Activated CD4-positive, alpha-beta T cell treated with anti-CD3 and anti-CD28 coated beads, Interleukin-10, Interleukin-2, amounts not matched to agents 100 ng/mL and 50 ng/mL, durations not matched to agents 16 hours and 8 hours (primary cell): Measurements from ENCODE around the gene SDK1.

ENCODE experiments used
- DNase-seq: peaks from one replicate; pipeline ENCODE4 v3.0.0-alpha.2; 2020

Gene SDK1

DNA sequence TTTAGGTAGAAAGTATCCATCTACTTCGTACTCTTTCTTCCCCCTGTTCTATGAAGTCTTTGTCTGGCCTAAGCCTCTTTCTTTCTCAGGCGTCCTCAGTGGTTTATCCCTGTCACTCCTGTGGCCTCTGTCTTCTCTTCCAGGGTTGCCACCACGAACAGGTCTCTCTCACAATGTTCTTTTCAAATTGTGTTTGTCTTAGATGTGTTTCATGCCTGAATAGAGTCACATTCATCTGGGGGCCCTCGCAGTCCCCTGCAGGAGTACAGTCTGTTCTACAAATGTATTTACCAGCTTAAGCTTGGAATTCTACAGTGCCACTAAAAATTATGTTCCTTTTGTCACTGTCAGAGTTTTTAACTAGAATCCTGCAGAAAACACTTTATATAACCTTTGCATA is 700.7 kb downstream of the SDK1 start:
- no peak for DNase-seq

GRCh38 chr7:4003503-4003902 is 702.5 kb downstream of the SDK1 start:
- no peak for DNase-seq

DNA sequence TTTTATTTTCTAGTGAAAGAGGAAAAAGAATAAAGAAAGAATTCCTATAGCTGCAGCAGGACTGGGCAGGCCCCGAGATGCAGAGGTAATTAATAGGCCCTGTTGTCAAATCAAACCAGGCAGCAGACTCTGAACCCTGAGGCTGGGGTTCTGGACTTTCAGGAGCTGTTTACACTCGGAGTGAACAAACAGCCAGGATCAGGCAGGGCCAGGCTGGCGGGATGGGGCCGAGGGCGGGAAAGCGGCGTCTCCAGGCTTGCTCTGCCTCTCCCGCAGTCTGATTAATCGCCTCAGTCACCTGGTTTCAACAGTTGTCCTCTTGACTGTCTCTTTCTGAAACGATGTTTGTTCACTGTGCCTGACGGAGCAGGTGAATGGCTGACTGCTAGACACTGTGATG is 705.6 kb downstream of the SDK1 start:
- DNase-seq = no peak

DNA sequence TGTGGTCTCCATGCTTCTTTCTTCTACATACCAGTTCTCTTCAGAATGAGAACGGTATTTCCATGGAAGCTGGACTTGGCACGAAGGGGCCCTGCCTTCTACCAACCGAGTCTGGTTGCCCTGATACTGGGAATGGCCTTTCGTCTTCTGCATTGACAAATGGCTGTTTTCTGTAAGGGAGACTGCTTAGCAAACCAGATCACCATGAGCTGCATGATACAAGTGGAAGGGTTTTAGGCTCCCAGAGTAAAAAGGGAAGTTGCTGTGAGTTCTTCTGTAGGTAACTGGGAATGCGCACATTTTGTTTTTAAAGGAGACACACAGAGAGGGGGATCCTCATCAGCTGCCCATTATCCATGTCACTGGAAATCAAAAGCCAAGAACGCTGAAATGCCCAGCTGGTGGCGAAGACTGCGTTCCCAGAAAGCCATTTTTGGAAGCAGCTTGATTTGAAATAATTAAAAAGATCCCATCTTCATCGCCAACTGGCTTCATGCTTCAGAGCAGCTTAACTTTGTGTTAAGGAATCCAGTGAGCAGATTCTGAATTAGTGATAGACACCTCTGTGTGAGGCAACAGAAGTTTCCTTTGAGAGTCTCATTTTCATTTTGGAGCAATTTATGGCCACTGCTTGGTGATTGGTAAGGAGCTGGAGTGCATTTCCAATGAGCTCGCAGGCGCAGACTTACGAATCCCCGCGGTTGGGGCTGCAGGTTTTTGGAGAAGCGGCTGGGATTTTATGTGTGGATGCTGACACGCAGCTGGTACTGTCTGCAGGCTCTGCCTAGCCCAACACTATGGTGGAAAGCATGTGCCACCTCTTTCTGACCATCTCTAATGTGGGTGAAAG is 708.4 kb downstream of the SDK1 start:
- no peak for DNase-seq

- no peak for DNase-seq
Observed at GRCh38 chr7:4010061-4010605, 709.1 kb downstream of the SDK1 start.

- no peak for DNase-seq
Observed at GRCh38 chr7:4010923-4011656, 710.0 kb downstream of the SDK1 start.

- DNase-seq = no peak
Observed at GRCh38 chr7:4013793-4014192, 712.7 kb downstream of the SDK1 start.

DNA sequence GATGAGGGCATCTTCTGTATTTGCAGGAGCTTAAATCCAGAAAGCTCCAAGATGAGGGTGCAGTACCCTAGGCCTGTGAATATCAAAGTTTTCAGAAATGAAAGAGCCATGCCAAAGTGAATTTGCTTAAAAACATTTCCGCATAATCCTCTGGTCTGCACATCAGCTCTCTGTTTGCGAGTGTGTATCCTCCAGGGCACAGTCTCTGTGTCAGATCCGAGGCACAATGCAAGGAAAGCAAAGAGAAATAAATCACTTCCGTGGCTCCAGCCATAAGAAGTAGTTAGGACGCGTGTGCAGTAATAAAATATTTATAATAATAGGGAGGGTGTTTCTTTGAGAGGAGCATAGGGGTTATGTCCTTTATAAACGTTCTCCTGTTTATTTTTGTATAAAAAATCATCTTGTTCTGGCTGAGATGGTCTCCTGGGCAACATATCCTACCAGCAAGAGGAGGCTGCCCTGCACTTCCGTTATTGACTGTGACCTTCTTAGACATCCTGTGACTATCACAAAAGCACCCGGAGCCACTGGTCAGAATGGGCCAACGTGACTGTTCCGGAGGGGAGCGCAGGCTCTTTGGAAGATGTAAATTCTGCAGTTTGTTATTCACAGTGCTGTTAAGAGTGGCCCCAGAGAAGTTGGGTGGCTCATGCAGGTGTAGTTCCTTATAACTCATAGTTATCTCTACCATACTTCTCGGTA is 713.4 kb downstream of the SDK1 start:
- no peak for DNase-seq

DNA sequence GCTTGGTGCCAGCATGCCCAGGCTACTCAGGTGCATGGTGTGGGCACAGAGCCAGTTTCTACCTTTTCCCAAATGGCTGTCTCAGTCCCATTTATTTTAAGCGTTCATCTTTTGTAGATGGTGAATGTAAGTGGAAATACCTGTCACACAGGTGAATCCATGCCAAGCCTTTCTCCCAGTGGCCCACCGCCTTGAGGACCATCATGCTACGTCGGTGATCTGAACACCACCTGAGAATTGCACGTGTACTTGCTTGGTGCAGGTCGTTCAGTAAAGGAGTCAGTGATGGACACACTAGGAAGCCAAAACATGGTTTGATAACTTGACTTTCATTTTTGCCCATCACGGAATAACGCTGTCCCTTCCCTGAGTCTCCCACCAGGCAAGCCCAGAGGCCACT is 714.3 kb downstream of the SDK1 start:
- no peak for DNase-seq

GRCh38 chr7:4015996-4016395 is 714.9 kb downstream of the SDK1 start:
- no peak for DNase-seq

- no peak for DNase-seq
Observed at GRCh38 chr7:4017081-4017480, 716.0 kb downstream of the SDK1 start.

DNA sequence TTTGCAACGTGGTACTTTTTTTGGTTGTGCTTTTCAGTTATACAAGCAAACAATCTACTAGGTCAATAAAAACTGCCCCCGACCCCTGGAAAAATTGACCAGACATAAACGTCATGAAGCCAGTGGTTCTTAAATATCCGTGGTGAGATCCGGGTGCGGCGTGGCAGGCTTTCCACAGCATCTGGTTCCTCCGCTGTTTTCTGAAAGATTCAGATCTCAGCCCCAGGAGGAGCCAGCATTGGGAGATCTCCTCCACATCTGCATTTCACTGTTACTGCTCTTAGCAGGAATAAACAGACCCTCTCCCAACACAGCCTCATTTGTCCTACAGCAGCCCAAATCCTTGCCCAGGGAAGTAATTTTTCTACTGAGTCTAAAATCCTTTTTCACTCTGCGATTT is 716.7 kb downstream of the SDK1 start:
- no peak for DNase-seq

- no peak for DNase-seq
Observed at GRCh38 chr7:4018601-4019316, 717.7 kb downstream of the SDK1 start.

GRCh38 chr7:4020086-4020485 is 719.0 kb downstream of the SDK1 start:
- DNase-seq = no peak

DNA sequence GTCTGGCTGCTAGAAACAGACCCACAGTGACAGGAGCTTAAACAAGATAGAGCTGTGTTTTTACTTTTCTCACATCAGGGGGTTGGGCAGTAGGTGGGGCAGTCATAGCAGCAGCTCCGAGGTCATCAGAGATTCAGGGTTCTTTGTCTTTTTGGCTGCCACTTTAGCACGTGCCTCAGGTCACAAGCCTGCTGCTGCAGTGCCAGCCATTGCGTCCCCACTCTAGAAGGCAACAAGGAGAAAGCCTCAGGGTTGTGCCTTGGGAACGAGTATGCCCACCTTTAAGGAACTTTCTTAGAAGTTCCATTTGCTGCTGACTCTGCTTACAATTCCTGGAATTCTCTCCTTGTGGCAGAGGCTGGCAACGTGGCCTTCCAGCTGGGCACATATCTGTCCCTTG is 720.4 kb downstream of the SDK1 start:
- DNase-seq = no peak

DNA sequence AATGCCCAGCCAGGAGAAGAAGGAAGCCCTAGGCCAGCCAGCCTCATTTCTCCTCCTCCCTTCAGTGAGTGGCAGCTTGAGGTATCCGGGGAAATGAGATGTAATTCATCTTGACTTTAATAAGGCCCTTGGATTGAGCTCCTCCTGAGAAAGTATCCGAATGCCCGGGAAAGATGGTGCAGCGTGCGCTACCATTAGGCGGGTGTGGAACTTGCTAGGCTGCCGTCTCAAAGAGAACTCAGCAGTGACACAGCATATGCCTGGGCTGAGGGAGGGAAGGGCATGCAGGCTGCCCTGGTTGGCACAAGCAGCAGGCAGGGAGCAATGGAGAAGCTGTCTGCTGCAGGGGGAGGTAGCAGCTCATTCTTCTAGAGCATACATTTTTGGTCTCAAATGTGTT is 721.2 kb downstream of the SDK1 start:
- no peak for DNase-seq

GRCh38 chr7:4023502-4023901 is 722.5 kb downstream of the SDK1 start:
- no peak for DNase-seq

GRCh38 chr7:4024133-4024532 is 723.1 kb downstream of the SDK1 start:
- no peak for DNase-seq

DNA sequence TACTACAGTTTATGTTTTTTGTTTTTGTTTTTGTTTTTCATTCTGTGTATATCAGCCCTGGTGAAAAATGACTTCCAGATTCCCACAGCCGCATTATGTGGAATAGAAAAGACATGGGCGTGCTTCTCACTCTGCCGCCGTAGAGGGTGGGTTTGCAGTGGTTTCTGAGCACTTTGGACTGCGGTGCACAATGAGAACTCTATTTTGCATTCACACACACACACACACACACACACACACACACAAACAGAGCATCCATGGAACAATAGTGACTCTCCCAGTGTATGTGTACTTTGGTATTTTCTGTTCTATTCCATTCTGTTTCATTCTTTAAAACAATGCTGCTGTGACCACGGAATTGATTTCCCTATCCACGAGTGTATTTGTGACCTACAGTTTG is 723.8 kb downstream of the SDK1 start:
- no peak for DNase-seq

DNA sequence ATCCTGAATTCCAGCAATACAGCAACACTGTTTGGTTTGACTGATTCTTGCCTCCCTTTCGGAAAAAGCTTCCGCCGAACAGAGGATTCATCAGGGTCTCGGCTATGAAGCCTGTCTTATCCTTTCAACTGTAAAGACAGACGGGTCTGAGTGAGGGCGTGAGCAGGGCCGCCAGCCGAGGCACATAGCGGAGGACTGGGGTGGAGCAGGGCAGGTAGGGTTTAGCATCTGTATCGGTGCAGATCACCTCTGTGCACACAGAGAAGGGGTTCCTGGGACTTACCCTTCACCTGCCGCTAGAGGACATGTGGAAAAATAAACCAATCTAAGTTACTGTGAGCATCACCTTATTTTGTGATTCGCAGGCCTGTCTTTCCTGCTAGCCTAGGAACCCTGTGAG is 724.2 kb downstream of the SDK1 start:
- no peak for DNase-seq

GRCh38 chr7:4025694-4026615 is 724.9 kb downstream of the SDK1 start:
- no peak for DNase-seq
